ENCODE results near the gene GAMT.

DNA sequence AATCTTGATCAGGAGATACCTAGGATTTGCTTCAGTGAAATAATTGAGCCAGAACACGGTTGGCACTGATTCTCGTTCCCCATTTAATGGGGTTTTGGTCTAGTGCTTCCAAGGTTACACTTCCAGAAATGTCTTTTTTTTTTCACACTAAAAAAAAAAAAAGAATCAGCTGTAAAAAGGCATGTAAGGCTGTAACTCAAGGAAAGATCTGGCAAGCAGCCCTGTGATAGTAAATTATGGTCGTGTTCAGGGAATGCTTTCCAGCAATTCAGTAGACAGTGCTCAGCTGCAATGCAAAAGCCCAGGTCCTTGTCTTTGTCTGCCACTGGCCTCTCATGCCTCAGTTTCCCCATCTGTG, 44.9 kb downstream of the GAMT start:
- no peak for TF ChIP-seq TAF1 (IDR thresholded peaks at IDR 0.05; ENCODE audit: borderline replicate concordance, low read depth, low read length)
- TF ChIP-seq POLR2AphosphoS5 (IDR thresholded peaks at IDR 0.05; ENCODE audit: low read depth, low read length) = no peak
- no peak for TF ChIP-seq POLR2A (IDR thresholded peaks at IDR 0.05; ENCODE audit: low read depth, low read length)
